PFSK-1 (cell line): ENCODE measurements around the gene SEC61A1.

Source experiments
- FOXP2 ChIP-seq: optimal IDR thresholded peaks from 2 replicates; pipeline ENCODE3; 2011; ENCODE audit warnings: borderline replicate concordance, control low read depth, inconsistent platforms; ENCODE audit not compliant: insufficient read depth; ENCODE audit errors: extremely low read length, extremely low read depth
- POLR2AphosphoS5 ChIP-seq: IDR thresholded peaks from 2 replicates; pipeline ENCODE4 v1.6.1; 2012; ENCODE audit warnings: low read depth, mild to moderate bottlenecking, control low read depth, low read length, moderate library complexity
- SIN3A ChIP-seq: IDR thresholded peaks from 2 replicates; pipeline ENCODE4 v1.6.1; 2012; ENCODE audit warnings: mild to moderate bottlenecking, low read length, moderate library complexity, borderline replicate concordance; ENCODE audit not compliant: insufficient read depth
- TAF1 ChIP-seq: IDR thresholded peaks from 2 replicates; pipeline ENCODE4 v1.6.1; 2012; ENCODE audit warnings: low read length, control low read depth, borderline replicate concordance; ENCODE audit not compliant: insufficient read depth
- TF ChIP-seq, protein P1 (sequence below), 2 experiments: IDR thresholded peaks; 2 replicates each; pipeline versions ENCODE4 v1.6.1 to v1.8.0; 2011 to 2012; ENCODE audit warnings: low read depth in 2 of 2, low read length in 2 of 2, control low read depth in 1 of 2, inconsistent platforms in 1 of 2, mild to moderate bottlenecking in 1 of 2, moderate library complexity in 1 of 2; ENCODE audit not compliant: insufficient read depth in 1 of 2

SEC61A1 gene

DNA sequence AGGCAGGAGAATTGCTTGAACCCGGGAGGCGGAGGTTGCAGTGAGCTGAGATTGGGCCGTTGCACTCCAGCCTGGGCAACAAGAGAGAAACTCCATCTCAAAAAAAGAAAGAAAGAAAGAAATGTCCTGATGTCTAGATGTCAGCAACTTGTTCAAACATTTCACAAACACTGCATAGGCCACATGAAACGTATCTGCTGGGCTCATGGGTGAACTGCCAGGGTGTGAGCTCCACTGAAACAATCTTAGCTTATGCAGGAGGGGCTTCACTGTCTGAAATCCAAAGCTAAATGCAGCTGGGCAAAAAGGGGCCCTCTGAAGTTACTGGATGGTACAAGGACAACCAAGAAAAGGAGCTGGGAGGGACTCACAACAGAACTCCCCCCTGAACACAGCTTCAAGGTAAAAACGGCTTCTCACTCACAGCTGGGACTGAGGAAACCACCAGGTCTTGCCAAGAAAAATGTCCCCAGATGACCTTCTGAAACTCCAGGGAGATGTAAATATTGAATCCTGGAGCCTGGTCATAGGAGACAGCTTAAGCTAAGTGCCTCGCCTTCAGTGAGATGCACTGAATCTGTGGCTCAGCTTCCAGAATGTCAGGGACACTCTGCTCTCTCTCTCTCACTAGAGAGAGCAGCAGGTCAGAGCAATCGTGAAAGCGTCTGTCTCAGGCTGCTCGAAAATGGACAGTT lies 31.9 kb downstream of the SEC61A1 start:
- TF ChIP-seq POLR2AphosphoS5 (no peak), TAF1 (no peak), FOXP2 (no peak), SIN3A (no peak)
- TF ChIP-seq, protein P1, sequence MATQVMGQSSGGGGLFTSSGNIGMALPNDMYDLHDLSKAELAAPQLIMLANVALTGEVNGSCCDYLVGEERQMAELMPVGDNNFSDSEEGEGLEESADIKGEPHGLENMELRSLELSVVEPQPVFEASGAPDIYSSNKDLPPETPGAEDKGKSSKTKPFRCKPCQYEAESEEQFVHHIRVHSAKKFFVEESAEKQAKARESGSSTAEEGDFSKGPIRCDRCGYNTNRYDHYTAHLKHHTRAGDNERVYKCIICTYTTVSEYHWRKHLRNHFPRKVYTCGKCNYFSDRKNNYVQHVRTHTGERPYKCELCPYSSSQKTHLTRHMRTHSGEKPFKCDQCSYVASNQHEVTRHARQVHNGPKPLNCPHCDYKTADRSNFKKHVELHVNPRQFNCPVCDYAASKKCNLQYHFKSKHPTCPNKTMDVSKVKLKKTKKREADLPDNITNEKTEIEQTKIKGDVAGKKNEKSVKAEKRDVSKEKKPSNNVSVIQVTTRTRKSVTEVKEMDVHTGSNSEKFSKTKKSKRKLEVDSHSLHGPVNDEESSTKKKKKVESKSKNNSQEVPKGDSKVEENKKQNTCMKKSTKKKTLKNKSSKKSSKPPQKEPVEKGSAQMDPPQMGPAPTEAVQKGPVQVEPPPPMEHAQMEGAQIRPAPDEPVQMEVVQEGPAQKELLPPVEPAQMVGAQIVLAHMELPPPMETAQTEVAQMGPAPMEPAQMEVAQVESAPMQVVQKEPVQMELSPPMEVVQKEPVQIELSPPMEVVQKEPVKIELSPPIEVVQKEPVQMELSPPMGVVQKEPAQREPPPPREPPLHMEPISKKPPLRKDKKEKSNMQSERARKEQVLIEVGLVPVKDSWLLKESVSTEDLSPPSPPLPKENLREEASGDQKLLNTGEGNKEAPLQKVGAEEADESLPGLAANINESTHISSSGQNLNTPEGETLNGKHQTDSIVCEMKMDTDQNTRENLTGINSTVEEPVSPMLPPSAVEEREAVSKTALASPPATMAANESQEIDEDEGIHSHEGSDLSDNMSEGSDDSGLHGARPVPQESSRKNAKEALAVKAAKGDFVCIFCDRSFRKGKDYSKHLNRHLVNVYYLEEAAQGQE (IDR thresholded peaks at IDR 0.05; ENCODE audit: insufficient read depth in 1 of 2, low read depth in 2 of 2, low read length in 2 of 2), result no peak

DNA sequence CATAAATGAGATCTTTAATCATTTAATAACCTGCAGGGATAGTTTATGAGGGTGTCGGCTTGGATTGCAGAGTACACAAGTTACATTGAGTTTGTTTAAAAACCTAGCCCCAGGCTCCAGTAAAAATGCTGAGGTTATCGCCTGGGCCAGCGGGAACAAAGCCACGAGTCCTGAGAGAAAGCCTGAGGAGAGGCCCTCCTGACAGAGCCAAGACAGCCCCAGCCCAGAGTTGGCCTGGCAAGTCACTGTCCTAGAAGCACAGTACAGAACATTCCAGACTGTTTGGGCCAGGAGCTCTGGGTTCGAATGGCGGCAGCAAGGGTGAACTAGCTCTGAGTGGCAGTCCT lies 32.4 kb downstream of the SEC61A1 start:
- no peak for TF ChIP-seq FOXP2
- TF ChIP-seq, protein P1 (IDR thresholded peaks at IDR 0.05; ENCODE audit: insufficient read depth in 1 of 2, low read depth in 2 of 2, low read length in 2 of 2), result no peak
- no peak for TF ChIP-seq POLR2AphosphoS5
- no peak for TF ChIP-seq SIN3A
- no peak for TF ChIP-seq TAF1

DNA sequence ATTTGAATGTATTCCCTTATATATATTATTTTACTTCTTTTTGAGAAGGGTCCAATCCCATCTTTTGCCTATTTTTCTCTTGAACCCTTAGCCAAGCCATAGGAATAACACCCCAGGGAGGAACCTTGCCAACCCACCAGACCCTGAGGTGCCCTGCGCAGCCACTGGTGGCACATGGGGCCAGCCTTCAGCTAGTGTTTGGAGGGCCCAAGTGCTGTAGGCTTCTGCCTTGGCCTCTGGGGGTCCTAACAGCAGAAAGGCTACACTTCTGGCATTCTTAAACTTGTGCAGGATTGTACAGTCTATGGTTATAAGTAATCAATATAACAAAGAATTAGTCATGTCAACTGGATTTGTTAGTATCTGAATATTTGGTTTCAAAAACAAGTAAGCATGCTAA lies 36.9 kb downstream of the SEC61A1 start:
- TF ChIP-seq SIN3A, result no peak
- no peak for TF ChIP-seq TAF1
- no peak for TF ChIP-seq POLR2AphosphoS5
- TF ChIP-seq, protein P1 (IDR thresholded peaks at IDR 0.05; ENCODE audit: insufficient read depth in 1 of 2, low read depth in 2 of 2, low read length in 2 of 2), result no peak
- TF ChIP-seq FOXP2, result no peak

DNA sequence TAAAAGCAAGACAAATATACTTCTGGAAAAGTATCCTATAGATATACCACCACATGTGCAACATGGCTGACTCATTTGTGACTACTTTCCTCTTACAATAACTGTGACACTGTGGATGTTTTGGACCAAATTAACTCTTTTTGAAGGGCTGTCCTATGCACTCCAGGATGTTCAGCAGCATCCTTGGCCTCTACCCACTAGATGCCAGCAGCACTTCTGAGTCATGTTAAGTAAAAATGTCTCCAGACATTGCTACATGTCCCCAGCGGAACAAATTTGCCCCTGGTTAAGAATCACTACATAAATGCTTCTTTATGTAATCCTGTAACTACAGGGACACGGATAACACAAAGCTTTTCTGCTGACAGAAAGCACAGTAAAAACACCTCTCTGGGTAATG lies 39.3 kb downstream of the SEC61A1 start:
- TF ChIP-seq TAF1 (no peak), SIN3A (no peak)
- TF ChIP-seq, protein P1 (IDR thresholded peaks at IDR 0.05; ENCODE audit: insufficient read depth in 1 of 2, low read depth in 2 of 2, low read length in 2 of 2), result no peak
